K562 (cell line): ENCODE results near the gene GNG14. TPM values are rescaled to one million over a fixed set of nuclear protein-coding genes. Genes with fewer than 3 reads are reported as not detected.

ENCODE experiments used
- ATAC-seq: fragments of 200-7000 bp; cut with Tn5 transposase; 3 replicates; pipeline ENCODE4 v1.9.1; 2020; ENCODE audit warnings: moderate library complexity
- BruUV-seq: library from RNA; stranded (reverse); fragments of 400-500 nt; replicated peaks from 2 replicates; lab custom pipeline; 2021; lab: Mats Ljungman, UMichigan
- CTCF ChIA-PET: fragments of 300-600 bp; formaldehyde crosslinking; extraction: SDS; loops from one replicate; lab custom pipeline; 2021; ENCODE audit warnings: low intra/inter-chr PET ratio; lab: Yijun Ruan, JAX
- POLR2A ChIA-PET: fragments of 300-600, 350-650 bp; sonication (Branson Sonifier 250); formaldehyde crosslinking; extraction: SDS; loops from one replicate; lab custom pipeline; 2021; ENCODE audit warnings: antibody characterized with exemption, inconsistent platforms; lab: Yijun Ruan, JAX
- DNase-seq, 4 experiments: peaks; one replicate each; pipeline versions ENCODE4 v3.0.0 to v3.0.0-alpha.2; 2011 to 2018; ENCODE audit warnings: low spot score in 3 of 4, mixed read lengths in 3 of 4; ENCODE audit errors: extremely low read depth in 1 of 4
- FAIRE-seq: peaks from 2 replicates; lab custom pipeline; 2011; peaks lifted over from hg19 to GRCh38; lab: Jason Lieb, UNC
- H2AFZ ChIP-seq: 2 replicates; pipeline ENCODE4 v1.6.0; 2011; ENCODE audit warnings: low read depth, low read length, control low read depth, inconsistent platforms
- H3K27ac ChIP-seq: fragments of 200-600 bp; 3 replicates; pipeline ENCODE4 v1.8.0; 2011; ENCODE audit warnings: low read depth, mild to moderate bottlenecking, control low read depth, inconsistent platforms, low read length, moderate library complexity, mixed read lengths; ENCODE audit errors: extremely low read depth
- H3K27me3 ChIP-seq, 2 experiments: fragments of 300-600 bp in 1 of 2; 2 replicates in 1 of 2; 3 replicates in 1 of 2; pipeline versions ENCODE4 v1.6.0 to v1.8.0; 2011; ENCODE audit warnings: inconsistent platforms in 2 of 2, low read length in 2 of 2, mild to moderate bottlenecking in 1 of 2, mixed read lengths in 1 of 2, moderate library complexity in 1 of 2; ENCODE audit not compliant: control insufficient read depth in 2 of 2, insufficient read depth in 2 of 2
- H3K36me3 ChIP-seq: fragments of 300-600 bp; 3 replicates; pipeline ENCODE4 v1.8.0; 2011; ENCODE audit warnings: mild to moderate bottlenecking, low read length, inconsistent platforms; ENCODE audit not compliant: control insufficient read depth, insufficient read depth
- H3K4me1 ChIP-seq, 2 experiments: fragments of 200-600 bp in 1 of 2; replicated peaks in 1 of 2; 2 replicates in 1 of 2; 3 replicates in 1 of 2; pipeline versions ENCODE4 v1.5.1 to v1.8.0; 2011; ENCODE audit warnings: inconsistent platforms in 2 of 2, low read length in 2 of 2, mild to moderate bottlenecking in 1 of 2, mixed read lengths in 1 of 2, moderate library complexity in 1 of 2; ENCODE audit not compliant: control insufficient read depth in 2 of 2, insufficient read depth in 2 of 2
- H3K4me2 ChIP-seq: 2 replicates; pipeline ENCODE4 v1.6.1; 2011; ENCODE audit warnings: low read length, control low read depth, inconsistent platforms, mixed read lengths; ENCODE audit not compliant: insufficient read depth
- H3K4me3 ChIP-seq: fragments of 200-600 bp; sonication (generic), shearing (Covaris generic); 2 replicates; pipeline ENCODE4 v1.5.1; 2016; ENCODE audit warnings: control low read depth, inconsistent platforms
- H3K79me2 ChIP-seq: fragments of 200-600 bp; 3 replicates; pipeline ENCODE4 v1.8.0; 2011; ENCODE audit warnings: low read length, inconsistent platforms; ENCODE audit not compliant: control insufficient read depth, insufficient read depth
- H3K9ac ChIP-seq, 2 experiments: 2 replicates each; pipeline versions ENCODE4 v1.6.0 to v1.6.1; 2011; ENCODE audit warnings: low read depth in 2 of 2, low read length in 2 of 2, control low read depth in 1 of 2, inconsistent platforms in 1 of 2, mild to moderate bottlenecking in 1 of 2, mixed read lengths in 1 of 2; ENCODE audit not compliant: insufficient read depth in 1 of 2
- H3K9me1 ChIP-seq: one replicate; pipeline ENCODE4 v1.6.0; 2011; ENCODE audit warnings: inconsistent platforms, mild to moderate bottlenecking, low read length, moderate library complexity; ENCODE audit not compliant: control insufficient read depth, insufficient read depth
- H3K9me3 ChIP-seq: replicated peaks from 2 replicates; pipeline ENCODE4 v1.5.1; 2011; ENCODE audit warnings: low read depth, low read length, inconsistent platforms; ENCODE audit not compliant: control insufficient read depth, insufficient read depth
- H4K20me1 ChIP-seq: replicated peaks from 2 replicates; pipeline ENCODE4 v1.6.1; 2011; ENCODE audit warnings: low read length, inconsistent platforms, mixed read lengths; ENCODE audit not compliant: control insufficient read depth, insufficient read depth
- BRD9 ChIP-seq: fragments of 450-650 bp; IDR thresholded peaks from 2 replicates; pipeline ENCODE4 v1.6.1; 2018; ENCODE audit warnings: low read depth; ENCODE audit not compliant: partially characterized antibody
- NCOA1 ChIP-seq: fragments of 450-650 bp; IDR thresholded peaks from 2 replicates; pipeline ENCODE4 v1.6.1; 2016; ENCODE audit warnings: low read depth
- PHB ChIP-seq: fragments of 250-450 bp; sonication (Bioruptor Pico); IDR thresholded peaks from 2 replicates; pipeline ENCODE4 v1.5.0; 2021
- PHB2 ChIP-seq: fragments of 450-650 bp; IDR thresholded peaks from 2 replicates; pipeline ENCODE4 v1.6.1; 2017; ENCODE audit warnings: low read depth
- POLR2G ChIP-seq: fragments of 200-400 bp; formaldehyde crosslinking; IDR thresholded peaks from 2 replicates; pipeline ENCODE4 v1.6.1; 2017; ENCODE audit warnings: low read depth, mild to moderate bottlenecking, antibody characterized with exemption, low read length, moderate library complexity
- SREBF2 ChIP-seq: sonication (generic); formaldehyde crosslinking; IDR thresholded peaks from 2 replicates; pipeline ENCODE4 v1.4.0; 2020; ENCODE audit warnings: mild to moderate bottlenecking, missing genetic modification reagents
- TCF3 ChIP-seq: sonication (generic); formaldehyde crosslinking; IDR thresholded peaks from 2 replicates; pipeline ENCODE4 v1.4.0; 2020; ENCODE audit warnings: mild to moderate bottlenecking, missing genetic modification reagents
- XRCC3 ChIP-seq: fragments of 450-650 bp; IDR thresholded peaks from 2 replicates; pipeline ENCODE4 v1.6.1; 2017; ENCODE audit warnings: mild to moderate bottlenecking, moderate library complexity
- ZNF121 ChIP-seq: sonication (generic); formaldehyde crosslinking; conservative IDR thresholded peaks from 2 replicates; pipeline ENCODE4 v1.8.0; 2022; ENCODE audit warnings: missing genetic modification reagents
- WGBS: fragments of 100-300 bp; shearing (Covaris generic); methylation state at CpG from one replicate; pipeline ENCODE4 v1.1.6; 2016; ENCODE audit warnings: low coverage, mixed read lengths; ENCODE audit not compliant: insufficient coverage; ENCODE audit errors: missing lambda C conversion rate; 5-methylcytosine and 5-hydroxymethylcytosine counted together
- in situ Hi-C: fragments of 300-500 bp; cut with MboI; formaldehyde crosslinking; loops from 4 replicates; pipeline ENCODE4 v1.15.0; 2018; ENCODE audit warnings: inconsistent platforms, mixed read lengths
- intact Hi-C: fragments of 100-400 bp; cut with micrococcal nuclease; formaldehyde crosslinking; loops from 2 replicates; pipeline ENCODE4 v1.14.2; 2022
- polyA plus RNA-seq, 8 experiments: library from polyadenylated mRNA; depleted of rRNA in 4 of 8; stranded (reverse) in 5 of 8; unstranded in 3 of 8; fragments of >200 nt; fragmentation: Nextera tagmentation in 2 of 8; fragmentation: Illumina TruSeq in 1 of 8; extraction: Ambion mirVana in 2 of 8; extraction: Trizol in 1 of 8; gene quantifications; 2 replicates each; pipeline versions ENCODE4 v1.2.1 to v1.2.3, GENCODE V29; 2011 to 2014; ENCODE audit warnings: inconsistent platforms in 1 of 8, missing spikeins in 1 of 8
- total RNA-seq, 7 experiments: library from RNA; depleted of rRNA in 6 of 7; stranded (reverse); fragments of >200 nt in 6 of 7; fragmentation: Illumina TruSeq in 2 of 7; extraction: Trizol in 2 of 7; gene quantifications; 2 replicates each; pipeline versions ENCODE4 v1.2.1 to v1.2.3, GENCODE V29; 2011 to 2021; ENCODE audit warnings: low replicate concordance in 1 of 7
- TF ChIP-seq, protein P1 (sequence below): fragments of 450-650 bp; conservative IDR thresholded peaks from 2 replicates; pipeline ENCODE4 v1.6.1; 2016; ENCODE audit warnings: missing genetic modification characterization, low read depth, mild to moderate bottlenecking, missing compliant biosample characterization, moderate library complexity

GNG14 gene
- total and polyA plus RNA-seq, 9 of the 15 experiments (the other 6 are each of a cell fraction or from before 2014, with no cell fraction given) = not detected

GRCh38 chr19:12715102-12715501, 27.3 kb downstream of the GNG14 start:
- no TSS peak for BruUV-seq
- in situ Hi-C loops = no loop called here

GRCh38 chr19:12715929-12716328, 28.1 kb downstream of the GNG14 start:
- intact Hi-C loops (loop anchor here (2.0 kb wide), 1 partner anchor 131 kb away; no protein-coding TSS in a partner anchor), in situ Hi-C loops (no loop called here)
- peaks cover 7% of the 10 kb centered on the region for H3K9me1 ChIP-seq
- ATAC-seq (no peak), FAIRE-seq (no peak), DNase-seq (no peak)
- BruUV-seq = no TSS peak
- H3K4me1 ChIP-seq = peaks cover 8 to 37% of the 10 kb centered on the region in 2 experiments; a peak in 3 of 5 replicates
- H3K27me3 ChIP-seq = no peaks in the 10 kb centered on the region
- no peak overlapping the region for H3K27ac ChIP-seq
- no peak overlapping the region for H3K9ac ChIP-seq
- WGBS = 100% methylated on average over 3 of the region's 3 CpGs
- H3K36me3 ChIP-seq = peaks cover 92% of the 10 kb centered on the region
- H3K4me2 ChIP-seq = no peak overlapping the region
- H3K9me3 ChIP-seq = no peaks in the 10 kb centered on the region
- H2AFZ ChIP-seq = no peak overlapping the region
- H3K4me3 ChIP-seq = no peak overlapping the region
- H3K79me2 ChIP-seq = peaks cover 57% of the 10 kb centered on the region
- ChIA-PET POLR2A (interaction anchor here (0.6 to 0.8 kb wide), 2 partner anchors 14 to 50 kb away, joined by 3 read pairs; no protein-coding TSS in a partner anchor), CTCF (interaction anchor here (1.0 kb wide), 1 partner anchor 132 kb away, joined by 4 read pairs; no protein-coding TSS in a partner anchor)
- TF ChIP-seq NCOA1 (no peak), ZNF121 (CRISPR knock-in tag) (peak; percentile 92), PHB (CRISPR knock-in tag) (no peak), SREBF2 (CRISPR knock-in tag) (no peak), BRD9 (no peak), PHB2 (no peak)
- TF ChIP-seq, protein P1, sequence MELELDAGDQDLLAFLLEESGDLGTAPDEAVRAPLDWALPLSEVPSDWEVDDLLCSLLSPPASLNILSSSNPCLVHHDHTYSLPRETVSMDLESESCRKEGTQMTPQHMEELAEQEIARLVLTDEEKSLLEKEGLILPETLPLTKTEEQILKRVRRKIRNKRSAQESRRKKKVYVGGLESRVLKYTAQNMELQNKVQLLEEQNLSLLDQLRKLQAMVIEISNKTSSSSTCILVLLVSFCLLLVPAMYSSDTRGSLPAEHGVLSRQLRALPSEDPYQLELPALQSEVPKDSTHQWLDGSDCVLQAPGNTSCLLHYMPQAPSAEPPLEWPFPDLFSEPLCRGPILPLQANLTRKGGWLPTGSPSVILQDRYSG = no peak
- peaks cover 13% of the 10 kb centered on the region for H4K20me1 ChIP-seq

More at GRCh38 chr19:12715102-12715501, 27.3 kb downstream of the GNG14 start:
- peaks cover 90% of the 10 kb centered on the region for H3K36me3 ChIP-seq
- FAIRE-seq = no peak
- peaks cover 6% of the 10 kb centered on the region for H4K20me1 ChIP-seq
- H3K9me3 ChIP-seq = no peaks in the 10 kb centered on the region
- H3K4me1 ChIP-seq = peaks cover 0 to 29% of the 10 kb centered on the region in 2 experiments; a peak in 2 of 5 replicates
- H3K27me3 ChIP-seq = no peaks in the 10 kb centered on the region
- no peak overlapping the region for H3K4me2 ChIP-seq
- no peak overlapping the region; a peak in 1 of 4 replicates for H3K9ac ChIP-seq
- ChIA-PET CTCF (no interaction called here), POLR2A (no interaction called here)
- 95% methylated on average over 10 of the region's 15 CpGs for WGBS
- no peak overlapping the region for H3K4me3 ChIP-seq
- no peak for DNase-seq
- H3K27ac ChIP-seq = no peak overlapping the region
- H3K9me1 ChIP-seq = peaks cover 7% of the 10 kb centered on the region
- H3K79me2 ChIP-seq = peaks cover 49% of the 10 kb centered on the region
- TF ChIP-seq TCF3 (no peak), XRCC3 (no peak), POLR2G (peak; percentile 50; the same call in 1 of the 2 replicates)
- TF ChIP-seq, all 486 proteins: peak for 1
- intact Hi-C loops = no loop called here
- no peak for ATAC-seq
- no peak overlapping the region for H2AFZ ChIP-seq
